Measurements from ENCODE around the gene SHB.

SHB gene

DNA sequence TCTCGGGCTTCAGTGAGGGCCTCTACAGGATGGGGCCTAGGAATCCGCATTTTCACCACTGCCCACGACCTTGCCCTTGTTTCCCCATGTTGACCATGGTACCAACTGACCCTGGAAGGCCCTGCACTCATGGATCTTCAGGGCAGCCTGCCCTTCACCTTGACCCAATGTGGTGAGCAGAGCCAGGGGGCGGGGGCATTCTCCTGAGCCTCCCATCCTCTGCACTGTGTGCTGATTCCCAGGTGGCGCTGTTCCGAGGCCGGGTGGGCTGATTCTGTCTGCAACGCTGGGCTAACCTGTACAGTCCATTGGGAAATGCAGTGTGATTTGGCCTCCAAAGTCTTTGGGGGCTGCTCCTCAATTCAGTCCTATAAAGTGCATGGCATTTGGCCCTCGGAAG, 68.7 kb downstream of the SHB start:
- Histone ChIP-seq H3K27ac (no peak overlapping the region), H3K27me3 (replicated peaks) (no peaks in the 10 kb centered on the region), H3K36me3 (replicated peaks) (peaks cover 4% of the 10 kb centered on the region), H3K4me3 (ENCODE audit: low read depth, low read length) (no peak overlapping the region)
- in situ Hi-C loops (cut with HindIII; ENCODE audit: low pct_ligation_motif_present, low sequenced_read_pairs): no loop called here
- TF ChIP-seq, protein P1, sequence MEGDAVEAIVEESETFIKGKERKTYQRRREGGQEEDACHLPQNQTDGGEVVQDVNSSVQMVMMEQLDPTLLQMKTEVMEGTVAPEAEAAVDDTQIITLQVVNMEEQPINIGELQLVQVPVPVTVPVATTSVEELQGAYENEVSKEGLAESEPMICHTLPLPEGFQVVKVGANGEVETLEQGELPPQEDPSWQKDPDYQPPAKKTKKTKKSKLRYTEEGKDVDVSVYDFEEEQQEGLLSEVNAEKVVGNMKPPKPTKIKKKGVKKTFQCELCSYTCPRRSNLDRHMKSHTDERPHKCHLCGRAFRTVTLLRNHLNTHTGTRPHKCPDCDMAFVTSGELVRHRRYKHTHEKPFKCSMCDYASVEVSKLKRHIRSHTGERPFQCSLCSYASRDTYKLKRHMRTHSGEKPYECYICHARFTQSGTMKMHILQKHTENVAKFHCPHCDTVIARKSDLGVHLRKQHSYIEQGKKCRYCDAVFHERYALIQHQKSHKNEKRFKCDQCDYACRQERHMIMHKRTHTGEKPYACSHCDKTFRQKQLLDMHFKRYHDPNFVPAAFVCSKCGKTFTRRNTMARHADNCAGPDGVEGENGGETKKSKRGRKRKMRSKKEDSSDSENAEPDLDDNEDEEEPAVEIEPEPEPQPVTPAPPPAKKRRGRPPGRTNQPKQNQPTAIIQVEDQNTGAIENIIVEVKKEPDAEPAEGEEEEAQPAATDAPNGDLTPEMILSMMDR (IDR thresholded peaks at IDR 0.05; ENCODE audit: low read depth, low read length, missing control alignments): no peak
- DNase-seq: no peak

DNA sequence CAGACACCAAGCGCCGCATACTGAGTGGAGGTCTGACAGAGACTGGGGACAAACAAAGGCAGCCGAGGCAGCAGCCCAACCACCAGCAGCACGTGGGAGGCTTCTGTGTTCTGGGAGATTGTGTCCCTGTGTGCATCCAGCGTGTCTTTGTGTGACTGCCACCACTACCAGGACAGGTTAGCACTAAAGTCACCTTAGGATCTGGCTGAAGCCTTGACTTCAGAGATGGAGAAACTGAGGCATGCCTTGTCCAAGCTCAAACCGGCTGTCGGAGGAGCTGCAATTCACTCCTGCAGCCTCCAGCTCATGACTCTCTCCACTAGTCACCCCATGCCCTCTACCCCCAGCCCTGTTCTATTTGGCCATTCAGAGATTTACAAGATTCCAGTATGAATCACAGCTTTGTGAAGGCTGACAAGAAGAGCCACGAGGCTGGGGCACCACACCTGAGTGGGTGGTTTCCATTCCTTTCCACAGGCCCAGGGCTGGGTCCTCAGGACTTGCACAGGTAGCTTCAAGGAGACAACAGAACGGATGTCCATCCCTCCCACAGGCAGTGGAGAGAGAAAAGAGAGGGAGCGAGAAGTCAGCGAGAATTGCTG, 69.3 kb downstream of the SHB start:
- in situ Hi-C loops (cut with HindIII; ENCODE audit: low pct_ligation_motif_present, low sequenced_read_pairs): no loop called here
- peak overlapping the region; percentile 60 for H3K27ac ChIP-seq

DNA sequence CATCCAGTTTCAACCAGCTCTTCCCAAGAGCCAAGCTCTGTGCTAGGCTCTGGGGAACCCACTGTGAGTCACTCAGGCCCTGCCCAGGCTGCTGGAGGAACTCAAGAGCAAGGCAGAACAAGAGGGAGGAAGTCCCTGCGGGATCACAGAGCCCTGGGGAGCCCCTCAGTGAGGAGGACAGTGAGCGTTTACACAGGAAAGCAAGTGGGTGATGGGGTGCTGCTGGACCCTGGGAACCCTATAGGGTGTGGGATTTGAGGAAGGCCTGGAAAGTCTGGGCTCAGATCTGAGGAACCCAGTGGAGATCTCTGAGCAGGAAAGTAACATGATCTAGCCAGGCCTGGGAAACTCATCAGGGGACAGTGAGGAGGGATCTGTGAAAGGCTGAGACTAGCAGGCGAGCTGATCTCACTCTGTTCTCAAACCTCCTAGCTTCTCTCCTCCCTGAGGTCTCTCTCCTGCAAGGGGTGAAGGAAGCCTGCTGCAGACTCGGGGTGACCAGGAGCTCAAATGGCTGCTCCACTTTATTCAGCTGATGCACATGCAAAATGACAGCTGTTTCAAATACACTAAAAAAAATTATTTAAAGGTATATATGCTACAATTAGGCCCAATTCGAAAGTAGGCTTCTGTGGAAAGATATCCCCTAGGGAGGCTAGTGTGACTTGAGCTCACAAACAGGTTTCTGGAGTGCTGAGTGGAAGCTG, 70.0 kb downstream of the SHB start:
- Histone ChIP-seq H3K27me3 (replicated peaks) (no peaks in the 10 kb centered on the region), H3K27ac (peak overlapping the region; percentile 60), H3K36me3 (replicated peaks) (peaks cover 4% of the 10 kb centered on the region), H3K4me3 (ENCODE audit: low read depth, low read length) (no peak overlapping the region)
- peak; percentile 36 for DNase-seq
- TF ChIP-seq, protein P1 (IDR thresholded peaks at IDR 0.05; ENCODE audit: low read depth, low read length, missing control alignments): no peak
- in situ Hi-C loops (cut with HindIII; ENCODE audit: low pct_ligation_motif_present, low sequenced_read_pairs): no loop called here

More for the DNA sequence above, 69.3 kb downstream of the SHB start:
- peaks cover 4% of the 10 kb centered on the region for H3K36me3 ChIP-seq (replicated peaks)
- H3K27me3 ChIP-seq (replicated peaks): no peaks in the 10 kb centered on the region
- peak; percentile 35 for DNase-seq
- H3K4me3 ChIP-seq (ENCODE audit: low read depth, low read length): no peak overlapping the region
- TF ChIP-seq, protein P1 (IDR thresholded peaks at IDR 0.05; ENCODE audit: low read depth, low read length, missing control alignments): no peak

DNA sequence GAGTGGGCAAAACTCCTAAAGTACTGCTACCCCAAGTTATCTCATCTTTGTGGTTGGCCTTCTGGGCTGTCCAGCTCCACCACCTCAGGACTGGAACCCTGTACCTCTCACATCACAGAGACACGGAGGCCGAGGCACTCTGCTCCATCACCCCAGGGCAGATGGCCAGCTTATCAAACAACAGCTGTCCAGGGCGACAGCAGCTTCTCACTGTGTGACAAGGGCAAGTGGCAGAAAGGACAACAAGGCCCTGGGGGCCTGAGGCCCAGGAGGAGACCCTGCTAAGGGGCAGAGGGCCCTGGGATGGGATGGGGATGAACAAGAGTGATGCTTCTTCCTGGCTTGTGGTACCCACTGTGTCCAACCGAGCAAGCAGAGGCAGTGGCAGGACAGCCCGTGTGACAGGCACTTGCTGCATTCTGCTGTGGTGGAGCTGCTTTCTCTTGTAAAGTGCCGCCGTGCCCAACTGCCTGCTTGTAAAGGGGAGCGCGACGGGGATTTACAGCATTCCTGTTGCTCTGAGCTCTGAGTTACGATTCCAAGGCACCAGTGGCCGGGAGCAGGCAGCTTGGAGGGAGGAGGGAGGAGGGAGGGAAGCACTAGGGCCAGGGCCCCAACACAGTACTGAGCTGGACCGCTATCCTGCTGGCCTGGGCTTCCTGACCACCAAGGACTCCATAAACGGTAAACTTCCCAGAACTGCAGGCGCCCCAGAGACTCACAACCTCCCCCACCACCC, 71.2 kb downstream of the SHB start:
- H3K27ac ChIP-seq: peak overlapping the region; percentile 60
- peaks cover 4% of the 10 kb centered on the region for H3K36me3 ChIP-seq (replicated peaks)
- TF ChIP-seq, protein P1 (IDR thresholded peaks at IDR 0.05; ENCODE audit: low read depth, low read length, missing control alignments): no peak

DNA sequence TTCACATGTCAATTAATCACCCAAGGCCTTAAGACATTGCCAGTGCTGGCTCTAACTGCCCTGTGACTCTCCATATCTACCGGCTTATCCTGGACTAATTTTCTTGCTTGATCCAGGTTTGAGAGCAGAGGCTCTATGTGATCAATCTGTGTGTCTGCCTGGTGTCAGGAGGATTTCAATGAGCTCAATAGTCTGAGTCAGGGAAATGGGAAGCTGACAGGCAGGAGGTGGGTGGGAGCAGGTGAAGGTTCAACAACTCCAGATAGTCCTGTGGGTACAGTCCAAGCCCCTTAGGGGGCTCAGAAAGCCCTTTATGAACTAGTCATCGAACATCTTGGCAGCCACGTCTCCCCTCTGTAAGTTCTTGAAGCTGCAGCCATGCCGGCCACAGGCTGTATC, 72.2 kb downstream of the SHB start:
- no peak overlapping the region for H3K27ac ChIP-seq
- no peaks in the 10 kb centered on the region for H3K27me3 ChIP-seq (replicated peaks)
- no peak for DNase-seq
- no peak overlapping the region for H3K4me3 ChIP-seq (ENCODE audit: low read depth, low read length)
- TF ChIP-seq, protein P1 (IDR thresholded peaks at IDR 0.05; ENCODE audit: low read depth, low read length, missing control alignments): no peak
- peaks cover 4% of the 10 kb centered on the region for H3K36me3 ChIP-seq (replicated peaks)
- in situ Hi-C loops (cut with HindIII; ENCODE audit: low pct_ligation_motif_present, low sequenced_read_pairs): no loop called here

More for the DNA sequence above, 71.2 kb downstream of the SHB start:
- no peaks in the 10 kb centered on the region for H3K27me3 ChIP-seq (replicated peaks)
- no peak for DNase-seq
- no peak overlapping the region for H3K4me3 ChIP-seq (ENCODE audit: low read depth, low read length)
- in situ Hi-C loops (cut with HindIII; ENCODE audit: low pct_ligation_motif_present, low sequenced_read_pairs): no loop called here
